Bone marrow (tissue), 2 donors: ENCODE data around the gene ZNF804A.

ENCODE experiments used
- DNase-seq, 2 donors: peaks; one replicate each; lab custom pipeline; 2025; lab: John Stamatoyannopoulos, UW

Gene ZNF804A

GRCh38 chr2:184598316-184599053, at the start of gene ZNF804A:
Gene ZNF804A (plus strand): TSS chr2:184598529. CDS start chr2:184598960, 431 bp downstream.
- DNase-seq: peak in 1 of 2 donors; percentile 73

GRCh38 chr2:184549153-184549552, 49.2 kb upstream of the ZNF804A start:
- no peak for DNase-seq

- no peak for DNase-seq
Measured at GRCh38 chr2:184551626-184552025, 46.7 kb upstream of the ZNF804A start.

DNA sequence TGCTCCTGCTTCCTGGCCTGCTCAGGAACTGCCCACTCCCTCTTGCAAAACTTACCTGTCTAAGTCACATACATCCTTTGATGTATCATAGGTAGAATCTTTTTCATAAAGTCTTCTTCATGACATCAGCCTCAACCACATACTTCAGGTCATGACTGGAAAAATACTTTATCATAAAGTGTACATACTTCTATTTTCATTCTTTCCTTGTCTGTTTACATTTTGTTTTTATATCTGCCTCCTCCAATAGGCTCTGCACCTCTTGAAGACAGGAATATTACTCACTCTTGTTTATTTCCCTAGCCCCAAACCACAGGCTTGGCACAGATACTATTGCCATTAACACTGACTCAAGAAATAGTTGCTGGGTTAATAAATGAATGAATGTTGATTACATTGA, 43.6 kb upstream of the ZNF804A start:
- no peak for DNase-seq

- no peak for DNase-seq
Measured at GRCh38 chr2:184555352-184555751, 43.0 kb upstream of the ZNF804A start.

GRCh38 chr2:184556639-184557038, 41.7 kb upstream of the ZNF804A start:
- no peak for DNase-seq

- no peak for DNase-seq
Measured at GRCh38 chr2:184558713-184559464, 39.4 kb upstream of the ZNF804A start.

- no peak for DNase-seq
Measured at GRCh38 chr2:184560603-184561002, 37.7 kb upstream of the ZNF804A start.

DNA sequence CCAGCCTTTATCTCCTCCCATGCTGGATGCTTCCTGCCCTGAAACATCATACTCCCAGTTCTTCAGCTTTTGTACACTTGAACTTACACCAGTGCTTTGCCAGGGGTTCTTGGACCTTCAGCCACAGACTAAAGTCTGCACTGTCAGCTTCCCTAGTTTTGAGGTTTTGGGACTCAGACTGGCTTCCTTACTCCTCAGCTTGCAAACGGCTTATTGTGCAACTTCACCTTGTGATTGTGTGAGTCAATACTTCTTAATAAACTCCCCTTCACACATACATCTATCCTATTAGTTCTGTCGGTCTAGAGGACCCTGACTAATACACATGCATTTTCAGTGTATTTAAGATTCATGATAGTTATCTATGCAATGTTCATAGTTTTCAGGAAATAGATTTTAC, 35.8 kb upstream of the ZNF804A start:
- no peak for DNase-seq

DNA sequence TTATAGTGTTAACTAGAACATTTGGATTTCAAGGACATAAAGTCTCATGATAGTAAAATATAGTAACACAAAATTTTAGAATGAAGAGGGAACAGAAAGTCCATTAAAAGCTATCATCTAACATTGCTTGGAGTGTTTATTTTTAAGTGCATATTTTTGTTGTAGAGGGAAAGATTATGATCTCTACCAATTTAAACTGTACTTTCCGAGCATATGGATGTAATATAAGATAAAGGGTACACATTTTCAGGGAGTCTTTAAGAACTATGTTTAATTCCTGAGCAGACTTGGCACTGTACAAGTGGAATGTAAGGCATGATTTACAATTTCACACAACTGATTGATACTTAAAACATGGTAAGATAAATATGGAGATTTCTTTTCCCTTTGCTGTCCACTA, 34.2 kb upstream of the ZNF804A start:
- DNase-seq: no peak

- DNase-seq: no peak
Measured at GRCh38 chr2:184566716-184567115, 31.6 kb upstream of the ZNF804A start.

GRCh38 chr2:184577056-184577455, 21.3 kb upstream of the ZNF804A start:
- no peak for DNase-seq

DNA sequence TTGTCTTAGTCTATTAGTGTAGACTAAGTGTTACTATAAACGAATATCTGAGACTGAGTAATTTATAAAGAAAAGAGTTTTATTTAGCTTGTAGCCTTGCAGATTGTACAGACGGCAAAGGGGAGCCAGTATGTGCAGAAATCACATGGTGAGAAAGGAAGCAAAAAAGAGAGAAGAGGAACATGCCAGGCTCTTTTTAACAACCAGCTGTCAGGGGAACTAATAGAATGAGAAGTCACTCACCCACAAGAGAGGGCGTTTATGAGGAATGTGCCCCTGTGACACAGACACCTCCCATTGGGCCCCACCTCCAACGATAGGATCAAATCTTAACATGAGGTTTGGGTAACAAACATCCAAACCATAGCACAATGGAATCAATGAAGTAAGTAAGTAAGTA, 20.6 kb upstream of the ZNF804A start:
- no peak for DNase-seq

DNA sequence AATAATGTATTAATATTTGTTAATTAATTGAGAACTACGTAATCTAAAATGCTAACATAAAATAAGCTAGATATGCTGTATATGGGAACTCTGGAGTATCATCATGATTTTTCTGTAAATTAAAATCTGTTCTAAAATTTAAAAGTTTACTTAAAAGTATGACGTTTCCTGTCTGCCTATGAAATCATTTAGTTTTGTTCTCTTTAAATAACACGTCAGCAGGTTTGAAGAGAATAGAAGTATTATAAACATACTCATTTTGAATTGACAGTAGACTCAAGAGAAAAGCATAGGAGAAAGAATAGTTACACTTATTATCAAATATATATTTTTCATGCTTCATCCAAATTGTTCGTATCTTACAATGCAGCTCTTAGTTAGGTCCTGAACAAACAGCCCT, 19.1 kb upstream of the ZNF804A start:
- no peak for DNase-seq

GRCh38 chr2:184581391-184581790, 16.9 kb upstream of the ZNF804A start:
- no peak for DNase-seq

DNA sequence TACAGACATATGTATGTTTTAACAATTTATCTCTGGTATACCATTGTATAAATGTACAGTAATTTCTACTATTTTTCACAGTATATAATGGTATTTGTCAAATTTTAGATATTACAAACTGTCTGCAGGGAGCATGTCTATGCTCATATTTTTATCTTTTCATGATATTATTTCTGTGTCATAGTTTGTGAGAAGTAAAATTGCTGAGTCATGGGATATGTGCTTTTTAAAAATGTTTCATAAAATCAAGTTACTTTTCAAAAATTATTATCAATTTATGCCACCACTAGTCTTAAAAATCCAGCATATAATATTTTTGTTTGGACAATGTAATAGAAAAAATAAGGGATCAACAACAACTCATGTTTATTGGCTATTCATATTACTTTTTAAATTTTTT, 9.1 kb upstream of the ZNF804A start:
- DNase-seq: no peak

DNA sequence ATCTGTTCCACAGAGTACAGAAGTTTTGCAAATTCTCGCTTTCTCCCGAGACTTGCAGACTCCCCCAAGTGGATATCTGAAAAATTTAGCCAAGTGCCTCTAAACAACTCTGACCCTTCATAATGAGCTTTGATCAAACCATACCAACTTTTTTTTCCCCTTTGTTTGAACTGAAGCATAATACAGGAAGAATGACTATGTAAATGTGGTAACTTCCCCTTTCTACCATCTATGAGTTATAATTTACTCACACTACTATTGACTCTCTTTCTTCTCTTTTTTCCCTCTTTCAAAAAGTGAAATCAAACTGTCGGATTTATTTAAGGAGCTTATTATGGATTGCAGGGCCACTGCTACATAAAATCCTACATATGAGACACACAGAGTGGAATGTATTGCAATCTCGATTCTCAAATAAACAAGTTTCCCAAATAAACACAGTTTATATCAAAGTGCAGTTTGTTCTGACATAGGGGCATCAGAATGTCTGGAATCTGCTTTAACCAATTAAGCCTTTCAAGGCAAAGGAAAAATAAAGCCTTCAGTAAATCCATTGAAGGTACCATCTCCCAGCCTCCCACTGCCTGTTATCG, 1.4 kb upstream of the ZNF804A start:
- peak in 1 of 2 donors; percentile 29 for DNase-seq

- DNase-seq: peak in 1 of 2 donors; percentile 47
Measured at GRCh38 chr2:184597571-184597991, 748 bp upstream of the ZNF804A start.

- DNase-seq: no peak
Measured at GRCh38 chr2:184598002-184598315, 370 bp upstream of the ZNF804A start.

DNA sequence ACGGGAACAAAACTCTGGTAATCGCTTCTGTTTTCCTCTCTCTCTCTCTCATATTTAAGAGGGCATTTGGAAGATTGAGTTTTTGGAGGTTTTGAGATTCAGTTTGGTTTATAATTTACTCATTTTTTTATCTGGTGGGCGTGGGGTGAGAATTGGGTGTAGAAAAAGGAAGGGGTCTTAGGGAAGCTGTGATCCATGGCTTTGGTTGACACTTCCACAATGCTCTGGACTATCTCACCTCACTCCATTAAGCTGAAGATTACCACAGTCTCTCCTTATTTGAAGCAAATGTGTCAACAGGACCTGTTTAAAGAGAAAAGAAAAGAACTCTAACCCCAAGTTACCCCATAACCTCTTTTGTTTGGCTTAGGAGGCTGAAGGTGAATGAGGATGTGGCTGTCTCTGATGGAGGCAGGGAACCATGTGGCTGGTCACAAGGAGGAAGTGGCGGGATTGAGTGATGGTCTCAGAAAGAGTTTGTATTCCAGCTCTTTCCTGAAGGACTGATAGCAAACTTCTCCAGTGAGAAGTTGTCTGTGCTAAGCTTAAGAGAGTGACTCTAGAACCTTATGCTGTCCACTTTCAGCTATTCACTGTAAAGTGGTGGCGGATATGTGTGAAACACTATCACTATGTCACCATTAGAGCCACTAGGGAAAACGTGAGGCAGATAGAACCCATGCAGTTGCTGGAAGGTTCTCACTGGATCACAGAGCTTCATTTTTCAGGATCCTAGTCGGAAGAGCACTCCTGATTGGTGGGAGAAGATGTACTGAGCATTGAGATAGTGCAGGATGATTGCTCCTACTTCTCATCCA, 934 bp downstream of the ZNF804A start:
- DNase-seq: no peak

- DNase-seq: no peak
Measured at GRCh38 chr2:184599872-184600222, 1.5 kb downstream of the ZNF804A start.

GRCh38 chr2:184602734-184603133, 4.4 kb downstream of the ZNF804A start:
- no peak for DNase-seq
